Memory B cell (primary cell): ENCODE results near the gene STT3B.

Experiments
- ATAC-seq: fragments of 150-1000 bp; cut with Tn5 transposase; 2 replicates; pipeline ENCODE4 v1.10.0; 2021; ENCODE audit warnings: low read depth, mild to moderate bottlenecking, moderate library complexity
- DNase-seq, 2 donors: peaks; one replicate each; pipeline ENCODE4 v3.0.0; 2022; ENCODE audit warnings: low spot score in 2 of 2
- H3K27ac Mint-ChIP-seq: one replicate; pipeline ENCODE4 v1.8.0; 2022; ENCODE audit warnings: mild to moderate bottlenecking, moderate library complexity, mixed read lengths
- H3K27me3 Mint-ChIP-seq: one replicate; pipeline ENCODE4 v1.8.0; 2022; ENCODE audit warnings: mixed read lengths
- H3K36me3 Mint-ChIP-seq: one replicate; pipeline ENCODE4 v1.8.0; 2022; ENCODE audit warnings: mild to moderate bottlenecking, mixed read lengths
- H3K4me1 Mint-ChIP-seq: one replicate; pipeline ENCODE4 v1.8.0; 2022; ENCODE audit warnings: mixed read lengths
- H3K4me3 Mint-ChIP-seq: one replicate; pipeline ENCODE4 v1.8.0; 2022; ENCODE audit warnings: mild to moderate bottlenecking, moderate library complexity, mixed read lengths
- H3K9me3 Mint-ChIP-seq: one replicate; pipeline ENCODE4 v1.8.0; 2022; ENCODE audit warnings: mixed read lengths

STT3B gene

DNA sequence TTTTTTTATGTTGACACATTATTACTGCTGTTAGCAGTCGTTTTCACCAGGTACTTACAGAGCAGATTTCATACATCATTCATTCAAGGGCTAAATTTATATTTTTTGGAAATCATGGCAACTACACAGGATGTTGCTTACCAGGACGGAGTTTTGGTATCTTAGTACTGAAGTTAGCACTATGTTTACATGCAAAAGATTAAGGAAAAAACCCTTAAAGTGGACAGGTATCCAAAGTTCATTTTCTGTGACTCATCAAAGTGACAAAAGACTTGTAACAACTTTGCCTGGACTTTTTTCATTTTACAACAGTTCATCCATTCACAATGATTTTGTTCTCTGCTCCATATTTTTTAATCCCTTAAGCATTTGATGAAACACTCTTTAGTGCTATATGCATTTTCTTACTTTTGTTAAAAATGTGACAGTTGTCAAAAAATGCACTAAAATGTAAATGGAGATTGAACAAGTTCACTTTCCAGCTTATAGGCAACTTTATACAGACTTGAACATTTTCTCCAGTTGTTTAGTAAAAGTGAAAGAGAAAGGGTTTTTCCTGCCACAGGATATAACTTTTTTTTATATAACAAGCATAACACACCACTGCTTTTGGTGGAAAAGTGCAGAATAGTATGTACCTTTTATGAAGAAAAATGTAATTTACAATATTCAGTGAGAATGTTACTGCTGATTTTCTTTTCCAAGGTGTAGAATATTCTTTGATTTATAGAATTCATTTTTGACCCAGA is 104.1 kb downstream of the STT3B start:
- ATAC-seq (peak; percentile 34), DNase-seq (no peak)

DNA sequence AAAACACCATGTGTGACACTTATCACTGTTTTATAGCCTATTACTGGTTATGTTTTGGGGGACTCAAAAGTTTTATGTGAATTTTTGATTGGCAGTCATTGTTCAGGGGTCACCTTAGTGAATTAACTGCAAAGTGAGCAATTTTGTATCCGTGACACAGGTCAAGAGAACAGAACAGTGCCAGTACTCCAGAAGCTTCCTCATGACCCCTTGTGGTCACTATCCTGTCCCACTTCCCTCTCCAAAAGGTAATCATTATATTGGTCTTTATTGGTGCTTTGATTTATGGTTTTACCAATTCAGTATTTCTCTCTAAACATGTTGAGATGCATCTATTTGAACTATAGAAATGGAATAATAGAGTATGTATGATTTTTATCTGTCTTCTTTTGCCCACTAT is 107.1 kb downstream of the STT3B start:
- no peak for DNase-seq
- Mint-ChIP-seq H3K27me3 (no peaks in the 10 kb centered on the region), H3K9me3 (no peaks in the 10 kb centered on the region), H3K4me3 (no peak overlapping the region), H3K4me1 (peaks cover 2% of the 10 kb centered on the region), H3K36me3 (no peaks in the 10 kb centered on the region), H3K27ac (peak overlapping the region; percentile 14)
- no peak for ATAC-seq

More for the DNA sequence above, 104.1 kb downstream of the STT3B start:
- no peaks in the 10 kb centered on the region for H3K27me3 Mint-ChIP-seq
- H3K9me3 Mint-ChIP-seq = no peaks in the 10 kb centered on the region
- H3K4me1 Mint-ChIP-seq = peaks cover 2% of the 10 kb centered on the region
- peak overlapping the region; percentile 45 for H3K27ac Mint-ChIP-seq
- H3K4me3 Mint-ChIP-seq = no peak overlapping the region
- peaks cover 9% of the 10 kb centered on the region for H3K36me3 Mint-ChIP-seq

DNA sequence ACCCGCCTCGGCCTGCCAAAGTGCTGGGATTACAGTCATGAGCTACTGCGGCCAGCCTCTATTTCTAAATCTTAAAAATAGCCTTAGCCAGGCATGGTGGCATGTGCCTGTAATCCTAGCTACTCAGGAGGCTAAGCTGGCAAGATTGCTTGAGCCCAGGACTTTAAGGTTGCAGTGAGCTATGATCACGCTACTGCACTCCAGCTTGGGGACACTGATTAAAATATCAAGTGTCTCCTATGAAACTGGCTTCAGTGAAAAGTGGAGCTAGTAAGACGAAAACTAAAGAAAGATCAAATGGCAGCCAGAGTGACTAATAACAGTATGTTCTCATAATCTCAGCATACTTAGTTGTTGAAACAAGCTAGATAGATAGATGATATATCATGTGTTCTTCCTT is 112.5 kb downstream of the STT3B start:
- H3K36me3 Mint-ChIP-seq = peaks cover 32% of the 10 kb centered on the region
- ATAC-seq = no peak
- peaks cover 2% of the 10 kb centered on the region for H3K4me1 Mint-ChIP-seq
- H3K9me3 Mint-ChIP-seq = peaks cover 13% of the 10 kb centered on the region
- H3K27me3 Mint-ChIP-seq = no peaks in the 10 kb centered on the region
- H3K4me3 Mint-ChIP-seq = no peak overlapping the region
- peak overlapping the region; percentile 23 for H3K27ac Mint-ChIP-seq
- DNase-seq = no peak

DNA sequence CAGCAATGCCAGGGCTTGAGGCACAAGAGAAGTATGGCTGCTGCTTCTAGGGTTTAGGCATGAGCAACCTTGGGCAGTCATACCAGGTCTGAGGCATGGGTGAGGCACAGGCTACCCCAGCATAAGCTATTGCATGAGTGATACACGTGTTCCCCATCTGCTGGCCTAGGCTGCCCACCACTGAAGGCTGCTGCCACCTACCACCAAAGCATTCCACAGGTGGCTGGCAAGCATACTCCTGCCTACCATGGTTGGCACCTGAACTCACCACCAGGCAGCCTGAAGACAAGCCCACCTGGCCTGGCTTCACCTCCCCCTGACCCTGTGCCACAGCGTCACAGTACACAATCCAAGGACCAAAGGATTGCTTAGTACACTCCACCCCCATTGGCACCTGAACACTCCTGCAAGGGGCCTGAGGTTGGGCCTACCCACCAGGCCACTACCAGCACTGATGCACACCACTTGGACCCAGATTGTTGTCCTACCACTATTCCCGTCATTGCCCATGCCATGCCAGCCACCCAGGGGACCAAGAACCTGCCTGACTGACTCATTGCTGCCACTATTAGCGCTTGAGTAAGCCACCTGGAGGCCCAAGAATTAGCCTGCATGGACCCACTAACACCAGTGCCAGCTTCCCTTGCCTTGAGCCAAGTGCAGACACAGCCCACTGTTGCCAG is 115.7 kb downstream of the STT3B start:
- ATAC-seq (no peak), DNase-seq (no peak)
- Mint-ChIP-seq H3K4me1 (peaks cover 2% of the 10 kb centered on the region), H3K4me3 (no peak overlapping the region), H3K27me3 (no peaks in the 10 kb centered on the region), H3K36me3 (peaks cover 60% of the 10 kb centered on the region), H3K27ac (peak overlapping the region; percentile 17), H3K9me3 (peaks cover 32% of the 10 kb centered on the region)

DNA sequence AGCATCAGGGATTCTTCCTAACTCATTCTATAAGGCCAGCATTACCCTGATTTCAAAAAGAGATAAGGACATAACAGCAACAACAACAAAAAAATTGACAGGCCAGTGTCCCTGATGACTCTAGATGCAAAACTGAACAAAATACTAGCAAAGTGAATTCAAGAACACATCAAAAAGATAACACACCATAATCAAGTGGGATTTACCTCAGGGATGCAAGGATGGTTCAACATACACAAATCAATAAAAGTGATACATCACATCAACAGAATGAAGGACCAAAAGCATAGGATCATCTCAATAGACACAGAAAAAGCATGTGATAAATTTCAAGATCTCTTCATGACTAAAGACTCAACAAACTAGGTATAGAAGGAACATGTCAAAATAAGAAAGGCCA is 119.6 kb downstream of the STT3B start:
- peaks cover 2% of the 10 kb centered on the region for H3K4me1 Mint-ChIP-seq

DNA sequence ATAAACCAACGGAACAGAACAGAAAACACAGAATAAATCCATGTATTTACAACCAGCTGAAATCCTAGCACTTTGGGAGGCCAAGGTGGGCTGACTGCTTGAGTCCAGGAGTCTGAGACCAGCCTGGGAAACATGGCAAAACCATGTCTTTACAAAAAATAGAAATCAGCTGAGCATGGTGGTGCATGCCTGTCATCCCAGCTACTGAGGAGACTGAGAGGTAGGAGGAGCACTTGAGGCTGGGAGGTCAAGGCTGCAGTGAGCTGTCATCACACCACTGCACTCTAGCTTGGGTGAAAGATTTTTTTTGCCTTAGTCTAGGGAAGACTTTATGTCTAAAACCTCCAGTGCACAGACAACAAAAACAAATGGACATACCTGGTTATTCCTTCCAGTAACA is 120.7 kb downstream of the STT3B start:
- Mint-ChIP-seq H3K27me3 (no peaks in the 10 kb centered on the region), H3K36me3 (peaks cover 87% of the 10 kb centered on the region), H3K4me1 (peaks cover 2% of the 10 kb centered on the region), H3K9me3 (peaks cover 44% of the 10 kb centered on the region), H3K4me3 (no peak overlapping the region), H3K27ac (peak overlapping the region; percentile 77)
- no peak for DNase-seq
- no peak for ATAC-seq

More for the DNA sequence above, 119.6 kb downstream of the STT3B start:
- no peak for ATAC-seq
- Mint-ChIP-seq H3K4me3 (no peak overlapping the region), H3K27me3 (no peaks in the 10 kb centered on the region), H3K27ac (peak overlapping the region; percentile 31), H3K9me3 (peaks cover 44% of the 10 kb centered on the region), H3K36me3 (peaks cover 86% of the 10 kb centered on the region)
- DNase-seq = no peak

DNA sequence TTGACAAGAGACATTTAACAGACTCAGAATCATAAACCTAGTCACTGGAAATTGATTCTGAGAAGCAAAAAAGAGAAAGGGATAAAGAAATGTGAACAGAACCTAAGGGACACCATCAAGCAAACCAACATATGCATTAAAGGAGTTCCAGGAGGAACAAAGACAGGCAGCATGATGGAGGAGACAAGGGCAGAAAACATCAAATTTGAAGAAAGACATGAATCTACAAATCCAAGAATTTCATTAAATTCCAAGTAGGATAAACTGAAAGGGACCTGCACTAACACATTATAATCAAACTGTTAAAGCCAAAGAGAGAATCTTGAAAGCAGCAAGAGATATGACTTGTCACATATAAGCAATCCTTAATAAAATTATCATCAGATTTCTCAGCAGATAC is 122.3 kb downstream of the STT3B start:
- Mint-ChIP-seq H3K4me3 (no peak overlapping the region), H3K9me3 (peaks cover 33% of the 10 kb centered on the region), H3K36me3 (peaks cover 86% of the 10 kb centered on the region), H3K27me3 (no peaks in the 10 kb centered on the region), H3K4me1 (no peaks in the 10 kb centered on the region), H3K27ac (no peak overlapping the region)
- ATAC-seq = no peak
- no peak for DNase-seq

DNA sequence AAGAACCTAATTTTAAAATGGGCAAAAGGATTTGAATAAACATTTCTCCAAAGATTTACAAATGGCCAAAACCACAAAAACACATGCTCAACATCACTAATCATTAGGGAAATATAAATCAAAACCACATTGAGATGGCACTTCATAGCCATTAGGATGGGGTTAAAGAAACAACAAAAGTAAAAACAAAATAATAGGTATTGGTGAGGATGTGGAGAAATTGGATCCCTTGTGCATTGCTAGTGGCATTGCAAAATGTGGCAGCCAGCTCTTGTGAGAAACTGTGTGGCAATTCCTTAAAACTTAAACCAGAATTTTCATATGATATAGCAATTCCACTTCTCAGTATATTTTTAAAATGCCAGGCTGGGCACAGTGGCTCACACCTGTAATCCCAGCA is 126.5 kb downstream of the STT3B start:
- no peak for DNase-seq
- Mint-ChIP-seq H3K27me3 (no peaks in the 10 kb centered on the region), H3K36me3 (peaks cover 82% of the 10 kb centered on the region), H3K9me3 (peaks cover 10% of the 10 kb centered on the region), H3K4me1 (no peaks in the 10 kb centered on the region), H3K4me3 (no peak overlapping the region), H3K27ac (no peak overlapping the region)
- no peak for ATAC-seq

DNA sequence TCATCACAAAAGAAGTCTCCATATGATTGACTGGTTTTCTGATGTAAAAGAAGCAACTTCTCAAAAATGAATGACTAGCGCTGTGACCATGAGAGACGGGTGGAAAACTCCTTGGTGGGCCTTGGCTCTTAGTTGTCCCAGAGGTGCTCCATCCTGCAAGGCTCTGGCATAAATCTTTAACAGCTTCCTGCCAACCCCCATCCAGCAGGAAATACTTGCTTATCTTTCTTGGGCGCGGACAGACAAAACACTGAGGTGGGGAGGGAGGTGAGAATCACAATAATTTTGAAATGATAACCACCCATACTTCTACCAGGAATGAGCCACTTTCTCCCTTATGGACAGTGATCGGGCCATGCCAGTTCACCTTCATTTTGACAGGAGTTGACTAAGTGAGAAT is 128.6 kb downstream of the STT3B start:
- DNase-seq (no peak), ATAC-seq (no peak)
- H3K4me1 Mint-ChIP-seq = no peaks in the 10 kb centered on the region
- no peak overlapping the region for H3K4me3 Mint-ChIP-seq
- H3K9me3 Mint-ChIP-seq = peaks cover 4% of the 10 kb centered on the region
- no peaks in the 10 kb centered on the region for H3K27me3 Mint-ChIP-seq
- peak overlapping the region; percentile 76 for H3K27ac Mint-ChIP-seq
- peaks cover 81% of the 10 kb centered on the region for H3K36me3 Mint-ChIP-seq

DNA sequence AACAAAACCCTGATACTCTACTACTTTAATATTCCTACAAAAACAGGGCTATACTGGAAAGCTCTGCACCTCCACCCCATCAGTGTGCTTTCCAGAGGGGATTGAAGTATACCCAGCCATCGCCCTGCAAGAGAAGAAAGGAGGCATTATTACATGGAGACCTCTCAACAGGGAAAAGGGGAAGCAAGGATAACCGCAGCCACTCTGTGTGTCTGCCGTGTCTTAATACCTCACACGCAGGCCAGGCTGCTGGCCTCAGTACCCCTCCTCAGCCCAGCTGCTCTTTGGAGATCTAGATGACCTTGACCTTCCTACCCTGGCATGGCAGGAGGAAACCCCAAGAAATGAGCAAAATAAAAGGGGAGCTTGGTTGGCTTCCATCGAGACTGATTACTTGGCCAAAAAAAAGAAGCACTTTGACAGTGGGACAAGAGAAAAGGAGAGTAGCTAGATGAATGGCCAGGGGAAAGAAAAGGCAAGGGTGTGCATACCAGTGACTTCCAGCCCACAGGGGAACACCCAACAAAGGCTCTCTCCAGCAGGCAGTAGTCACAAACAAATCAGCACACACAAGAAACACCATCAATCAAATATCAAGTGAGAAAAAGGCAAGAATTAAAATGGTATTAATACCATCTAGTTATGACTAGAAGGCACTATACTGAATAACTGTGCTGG is 129.4 kb downstream of the STT3B start:
- peaks cover 2% of the 10 kb centered on the region for H3K9me3 Mint-ChIP-seq
- H3K4me1 Mint-ChIP-seq = no peaks in the 10 kb centered on the region
- ATAC-seq (no peak), DNase-seq (no peak)
- peaks cover 74% of the 10 kb centered on the region for H3K36me3 Mint-ChIP-seq
- H3K27ac Mint-ChIP-seq = peak overlapping the region; percentile 54
- H3K4me3 Mint-ChIP-seq = no peak overlapping the region
- no peaks in the 10 kb centered on the region for H3K27me3 Mint-ChIP-seq

DNA sequence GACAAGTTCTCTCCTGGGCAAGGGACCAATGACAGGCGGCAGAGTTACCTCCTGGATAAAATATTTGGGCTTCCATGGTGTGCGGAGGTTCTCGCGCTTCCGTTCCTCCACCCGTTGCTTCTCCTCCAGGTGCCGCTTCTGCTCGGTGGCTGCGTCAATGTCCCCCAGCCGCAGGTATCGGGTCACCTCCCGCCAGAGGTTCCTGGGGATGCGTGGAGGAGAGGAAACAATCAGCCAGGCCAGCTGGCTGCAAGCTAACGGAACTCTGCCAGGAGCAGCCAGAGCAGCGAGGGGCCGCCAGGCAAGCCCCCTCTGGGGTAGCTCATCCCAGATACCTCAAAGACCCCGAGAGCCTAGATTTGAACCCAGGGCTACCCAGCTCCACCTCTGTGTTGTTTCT is 131.3 kb downstream of the STT3B start:
- DNase-seq (no peak), ATAC-seq (no peak)
- H3K27me3 Mint-ChIP-seq = no peaks in the 10 kb centered on the region
- H3K36me3 Mint-ChIP-seq = peaks cover 62% of the 10 kb centered on the region
- H3K4me1 Mint-ChIP-seq = no peaks in the 10 kb centered on the region
- H3K4me3 Mint-ChIP-seq = no peak overlapping the region
- no peaks in the 10 kb centered on the region for H3K9me3 Mint-ChIP-seq
- no peak overlapping the region for H3K27ac Mint-ChIP-seq

DNA sequence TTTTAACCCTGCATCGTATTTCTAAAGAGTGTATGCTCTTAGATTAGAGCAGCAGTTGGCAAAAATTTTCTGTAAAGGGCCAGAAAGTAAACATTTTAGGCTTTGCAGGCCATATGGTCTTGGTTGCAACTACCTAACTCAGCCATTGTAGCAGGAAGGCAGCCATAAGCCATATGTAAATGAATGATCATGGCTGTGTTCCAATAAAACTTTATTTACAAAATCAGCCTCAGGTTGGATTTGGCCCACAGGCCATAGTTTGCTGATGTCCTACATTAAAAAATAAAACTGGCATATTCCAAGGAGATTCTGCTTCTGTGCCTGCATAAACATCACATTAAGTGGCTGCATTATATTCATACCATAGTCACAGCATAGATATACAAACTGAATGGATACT is 134.9 kb downstream of the STT3B start:
- Mint-ChIP-seq H3K27ac (no peak overlapping the region), H3K4me3 (no peak overlapping the region), H3K4me1 (no peaks in the 10 kb centered on the region), H3K27me3 (no peaks in the 10 kb centered on the region), H3K9me3 (no peaks in the 10 kb centered on the region), H3K36me3 (peaks cover 51% of the 10 kb centered on the region)
- DNase-seq (no peak), ATAC-seq (no peak)

DNA sequence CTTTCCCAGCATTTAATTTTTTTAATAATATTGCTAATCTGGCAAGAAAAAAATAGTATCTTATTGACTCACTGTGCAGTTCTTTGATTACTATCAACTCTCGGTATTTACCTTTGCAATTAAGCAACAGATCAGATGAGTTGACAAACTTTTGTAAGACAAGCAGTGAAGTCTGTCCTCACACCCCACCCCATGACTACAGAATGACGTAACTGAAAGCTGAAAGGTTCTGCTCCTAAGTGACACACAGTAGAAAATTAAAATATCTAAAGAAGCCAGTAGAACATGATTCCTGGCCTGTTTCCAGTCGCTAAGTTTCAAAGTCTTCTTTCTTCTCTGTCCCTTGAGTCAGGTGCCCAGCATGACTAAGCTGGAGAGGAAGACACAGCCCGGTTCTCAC is 135.5 kb downstream of the STT3B start:
- no peak overlapping the region for H3K4me3 Mint-ChIP-seq
- DNase-seq (no peak), ATAC-seq (no peak)
- no peak overlapping the region for H3K27ac Mint-ChIP-seq
- H3K4me1 Mint-ChIP-seq = no peaks in the 10 kb centered on the region
- no peaks in the 10 kb centered on the region for H3K27me3 Mint-ChIP-seq
- H3K9me3 Mint-ChIP-seq = no peaks in the 10 kb centered on the region
- peaks cover 51% of the 10 kb centered on the region for H3K36me3 Mint-ChIP-seq

DNA sequence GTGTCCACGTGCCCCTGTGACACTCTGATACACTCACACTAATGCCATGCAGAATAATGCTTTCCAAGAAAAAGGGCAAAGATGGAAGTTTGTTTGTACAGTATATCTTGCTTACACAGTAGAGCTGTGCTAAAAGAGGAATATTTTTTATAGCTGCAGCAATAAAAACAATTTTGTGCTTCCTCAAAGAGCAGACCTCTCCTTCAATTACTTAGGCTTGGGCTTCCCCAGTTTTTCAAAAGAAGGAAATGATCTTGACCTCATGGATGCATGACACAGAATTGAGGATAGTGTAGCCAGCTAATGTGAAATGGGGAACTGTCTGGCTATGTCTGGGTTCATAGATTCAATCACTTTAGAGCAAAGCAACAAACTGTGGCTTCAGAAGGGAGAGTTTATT is 137.4 kb downstream of the STT3B start:
- Mint-ChIP-seq H3K4me1 (no peaks in the 10 kb centered on the region), H3K9me3 (no peaks in the 10 kb centered on the region), H3K27me3 (no peaks in the 10 kb centered on the region), H3K36me3 (peaks cover 41% of the 10 kb centered on the region), H3K4me3 (no peak overlapping the region), H3K27ac (peak overlapping the region; percentile 41)
- DNase-seq (no peak), ATAC-seq (no peak)
